ENCODE results near the gene GPATCH1. TPM values are rescaled to one million over a fixed set of nuclear protein-coding genes. Genes with fewer than 3 reads are reported as not detected.

Gene GPATCH1
- total and polyA plus RNA-seq, 10 of the 15 experiments (the other 5 are each of a cell fraction or from before 2014, with no cell fraction given), result 4.5 to 9.6 (median 7.2) TPM

GRCh38 chr19:33075519-33075918, 5.5 kb upstream of the GPATCH1 start:
- Histone ChIP-seq H3K27me3 (replicated peaks in 1 of 2; ENCODE audit: control insufficient read depth in 2 of 2, insufficient read depth in 2 of 2, low read length in 1 of 2) (no peaks in the 10 kb centered on the region), H4K20me1 (ENCODE audit: control insufficient read depth, insufficient read depth) (no peaks in the 10 kb centered on the region), H3K79me2 (ENCODE audit: control insufficient read depth, insufficient read depth, low read length) (no peaks in the 10 kb centered on the region), H3K4me3 (no peak overlapping the region), H3K27ac (ENCODE audit: control insufficient read depth, insufficient read depth) (no peak overlapping the region), H3K9me3 (replicated peaks; ENCODE audit: control insufficient read depth, insufficient read depth, low read length) (no peaks in the 10 kb centered on the region), H3K9ac (ENCODE audit: control insufficient read depth, insufficient read depth, low read length) (no peak overlapping the region), H2AFZ (ENCODE audit: control insufficient read depth, low read depth, low read length) (no peak overlapping the region), H3K36me3 (ENCODE audit: control insufficient read depth in 2 of 2, insufficient read depth in 2 of 2, low read length in 1 of 2) (no peaks in the 10 kb centered on the region), H3K4me2 (ENCODE audit: control insufficient read depth, insufficient read depth) (no peak overlapping the region), H3K4me1 (ENCODE audit: control insufficient read depth, insufficient read depth, low read length) (peaks cover 5% of the 10 kb centered on the region; the same call in 1 of the 2 replicates)
- intact Hi-C loops (cut with micrococcal nuclease; ENCODE audit: unreplicated experiment), result no loop called here
- 85% methylated on average over 2 of the region's 2 CpGs for WGBS (ENCODE audit: insufficient coverage, insufficient replicate concordance, low lambda C conversion rate, missing lambda C conversion rate)
- no peak for ATAC-seq
- no TSS peak for BruUV-seq (replicated peaks)
- no peak for DNase-seq (ENCODE audit: low read depth, low spot score)
- SMC1A ChIA-PET (ENCODE audit: uncharacterized antibody, unreplicated experiment), result interaction anchor here (1.0 kb wide), 1 partner anchor 48 kb away, joined by 3 read pairs; no protein-coding TSS in a partner anchor
- RAD21 ChIA-PET (ENCODE audit: unreplicated experiment), result no interaction called here
- no peak for TF ChIP-seq HDGF (IDR thresholded peaks at IDR 0.05)
- TF ChIP-seq, protein P1, sequence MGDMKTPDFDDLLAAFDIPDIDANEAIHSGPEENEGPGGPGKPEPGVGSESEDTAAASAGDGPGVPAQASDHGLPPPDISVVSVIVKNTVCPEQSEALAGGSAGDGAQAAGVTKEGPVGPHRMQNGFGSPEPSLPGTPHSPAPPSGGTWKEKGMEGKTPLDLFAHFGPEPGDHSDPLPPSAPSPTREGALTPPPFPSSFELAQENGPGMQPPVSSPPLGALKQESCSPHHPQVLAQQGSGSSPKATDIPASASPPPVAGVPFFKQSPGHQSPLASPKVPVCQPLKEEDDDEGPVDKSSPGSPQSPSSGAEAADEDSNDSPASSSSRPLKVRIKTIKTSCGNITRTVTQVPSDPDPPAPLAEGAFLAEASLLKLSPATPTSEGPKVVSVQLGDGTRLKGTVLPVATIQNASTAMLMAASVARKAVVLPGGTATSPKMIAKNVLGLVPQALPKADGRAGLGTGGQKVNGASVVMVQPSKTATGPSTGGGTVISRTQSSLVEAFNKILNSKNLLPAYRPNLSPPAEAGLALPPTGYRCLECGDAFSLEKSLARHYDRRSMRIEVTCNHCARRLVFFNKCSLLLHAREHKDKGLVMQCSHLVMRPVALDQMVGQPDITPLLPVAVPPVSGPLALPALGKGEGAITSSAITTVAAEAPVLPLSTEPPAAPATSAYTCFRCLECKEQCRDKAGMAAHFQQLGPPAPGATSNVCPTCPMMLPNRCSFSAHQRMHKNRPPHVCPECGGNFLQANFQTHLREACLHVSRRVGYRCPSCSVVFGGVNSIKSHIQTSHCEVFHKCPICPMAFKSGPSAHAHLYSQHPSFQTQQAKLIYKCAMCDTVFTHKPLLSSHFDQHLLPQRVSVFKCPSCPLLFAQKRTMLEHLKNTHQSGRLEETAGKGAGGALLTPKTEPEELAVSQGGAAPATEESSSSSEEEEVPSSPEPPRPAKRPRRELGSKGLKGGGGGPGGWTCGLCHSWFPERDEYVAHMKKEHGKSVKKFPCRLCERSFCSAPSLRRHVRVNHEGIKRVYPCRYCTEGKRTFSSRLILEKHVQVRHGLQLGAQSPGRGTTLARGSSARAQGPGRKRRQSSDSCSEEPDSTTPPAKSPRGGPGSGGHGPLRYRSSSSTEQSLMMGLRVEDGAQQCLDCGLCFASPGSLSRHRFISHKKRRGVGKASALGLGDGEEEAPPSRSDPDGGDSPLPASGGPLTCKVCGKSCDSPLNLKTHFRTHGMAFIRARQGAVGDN (IDR thresholded peaks at IDR 0.05), result no peak
- no peak for TF ChIP-seq PML (IDR thresholded peaks at IDR 0.05; ENCODE audit: low read length)
- no peak for TF ChIP-seq HCFC1 (IDR thresholded peaks at IDR 0.05; ENCODE audit: low read length)
- no peak for TF ChIP-seq ZNF622 (IDR thresholded peaks at IDR 0.05)
- TF ChIP-seq, protein P2, sequence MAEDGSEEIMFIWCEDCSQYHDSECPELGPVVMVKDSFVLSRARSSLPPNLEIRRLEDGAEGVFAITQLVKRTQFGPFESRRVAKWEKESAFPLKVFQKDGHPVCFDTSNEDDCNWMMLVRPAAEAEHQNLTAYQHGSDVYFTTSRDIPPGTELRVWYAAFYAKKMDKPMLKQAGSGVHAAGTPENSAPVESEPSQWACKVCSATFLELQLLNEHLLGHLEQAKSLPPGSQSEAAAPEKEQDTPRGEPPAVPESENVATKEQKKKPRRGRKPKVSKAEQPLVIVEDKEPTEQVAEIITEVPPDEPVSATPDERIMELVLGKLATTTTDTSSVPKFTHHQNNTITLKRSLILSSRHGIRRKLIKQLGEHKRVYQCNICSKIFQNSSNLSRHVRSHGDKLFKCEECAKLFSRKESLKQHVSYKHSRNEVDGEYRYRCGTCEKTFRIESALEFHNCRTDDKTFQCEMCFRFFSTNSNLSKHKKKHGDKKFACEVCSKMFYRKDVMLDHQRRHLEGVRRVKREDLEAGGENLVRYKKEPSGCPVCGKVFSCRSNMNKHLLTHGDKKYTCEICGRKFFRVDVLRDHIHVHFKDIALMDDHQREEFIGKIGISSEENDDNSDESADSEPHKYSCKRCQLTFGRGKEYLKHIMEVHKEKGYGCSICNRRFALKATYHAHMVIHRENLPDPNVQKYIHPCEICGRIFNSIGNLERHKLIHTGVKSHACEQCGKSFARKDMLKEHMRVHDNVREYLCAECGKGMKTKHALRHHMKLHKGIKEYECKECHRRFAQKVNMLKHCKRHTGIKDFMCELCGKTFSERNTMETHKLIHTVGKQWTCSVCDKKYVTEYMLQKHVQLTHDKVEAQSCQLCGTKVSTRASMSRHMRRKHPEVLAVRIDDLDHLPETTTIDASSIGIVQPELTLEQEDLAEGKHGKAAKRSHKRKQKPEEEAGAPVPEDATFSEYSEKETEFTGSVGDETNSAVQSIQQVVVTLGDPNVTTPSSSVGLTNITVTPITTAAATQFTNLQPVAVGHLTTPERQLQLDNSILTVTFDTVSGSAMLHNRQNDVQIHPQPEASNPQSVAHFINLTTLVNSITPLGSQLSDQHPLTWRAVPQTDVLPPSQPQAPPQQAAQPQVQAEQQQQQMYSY (CRISPR knock-in tag; IDR thresholded peaks at IDR 0.05), result no peak
- no peak for TF ChIP-seq NR2C1 (IDR thresholded peaks at IDR 0.05)
- TF ChIP-seq PAX8 (IDR thresholded peaks at IDR 0.05), result no peak
- no peak for FAIRE-seq
- CTCF ChIA-PET, result no interaction called here
- in situ Hi-C loops (cut with MboI), result no loop called here
- POLR2A ChIA-PET, result no interaction called here
